RWPE2 (cell line): Measurements from ENCODE around the gene HOXA11.

Experiments used
- ATAC-seq: fragments of 200-7000 bp; cut with Tn5 transposase; 3 replicates; pipeline ENCODE4 v1.9.1; 2021; ENCODE audit warnings: low read depth
- DNase-seq: peaks from one replicate; pipeline ENCODE4 v3.0.0-alpha.2; 2020; ENCODE audit warnings: low spot score
- H3K27ac ChIP-seq: fragments of 450-650 bp; 2 replicates; pipeline ENCODE4 v1.5.1; 2017; ENCODE audit warnings: mild to moderate bottlenecking; ENCODE audit not compliant: poor library complexity, severe bottlenecking
- H3K27me3 ChIP-seq: fragments of 250-450 bp; sonication (Bioruptor Pico); 2 replicates; pipeline ENCODE4 v1.5.1; 2021; ENCODE audit warnings: mild to moderate bottlenecking, moderate library complexity; ENCODE audit not compliant: insufficient read depth, poor library complexity, severe bottlenecking
- H3K36me3 ChIP-seq: fragments of 250-450 bp; sonication (Bioruptor Pico); 2 replicates; pipeline ENCODE4 v1.5.1; 2020; ENCODE audit warnings: low read depth, mild to moderate bottlenecking, moderate library complexity
- H3K4me1 ChIP-seq: fragments of 250-450 bp; sonication (Bioruptor Pico); 2 replicates; pipeline ENCODE4 v1.5.1; 2021; ENCODE audit warnings: mild to moderate bottlenecking, moderate library complexity; ENCODE audit not compliant: insufficient read depth, poor library complexity, severe bottlenecking
- H3K4me3 ChIP-seq: fragments of 250-450 bp; sonication (Bioruptor Pico); 2 replicates; pipeline ENCODE4 v1.5.1; 2021; ENCODE audit warnings: mild to moderate bottlenecking, moderate library complexity; ENCODE audit not compliant: severe bottlenecking
- H3K9me3 ChIP-seq: fragments of 250-450 bp; sonication (Bioruptor Pico); 2 replicates; pipeline ENCODE4 v1.5.1; 2021; ENCODE audit warnings: mild to moderate bottlenecking, moderate library complexity; ENCODE audit not compliant: severe bottlenecking
- CTCF ChIP-seq: fragments of 450-650 bp; IDR thresholded peaks from one replicate; pipeline ENCODE4 v1.5.1; 2017; ENCODE audit warnings: mild to moderate bottlenecking, moderate library complexity; ENCODE audit not compliant: poor library complexity, severe bottlenecking

HOXA11 gene

GRCh38 chr7:27146491-27147198, 38.4 kb downstream of the HOXA11 start:
- peak overlapping the region; percentile 85 for H3K27ac ChIP-seq
- TF ChIP-seq CTCF, result no peak
- DNase-seq, result no peak
- peaks cover 3% of the 10 kb centered on the region; the same call in 1 of the 2 replicates for H3K36me3 ChIP-seq
- no peaks in the 10 kb centered on the region for H3K9me3 ChIP-seq
- no peak overlapping the region for H3K4me3 ChIP-seq
- H3K4me1 ChIP-seq, result peaks cover 9% of the 10 kb centered on the region
- ATAC-seq, result no peak
- no peaks in the 10 kb centered on the region for H3K27me3 ChIP-seq

GRCh38 chr7:27145914-27146412, 39.1 kb downstream of the HOXA11 start:
- peak overlapping the region; percentile 6 for H3K4me3 ChIP-seq
- no peaks in the 10 kb centered on the region for H3K9me3 ChIP-seq
- no peak for TF ChIP-seq CTCF
- DNase-seq, result no peak
- H3K4me1 ChIP-seq, result peaks cover 9% of the 10 kb centered on the region
- peak overlapping the region; percentile 85 for H3K27ac ChIP-seq
- H3K27me3 ChIP-seq, result no peaks in the 10 kb centered on the region
- ATAC-seq, result no peak
- peaks cover 3% of the 10 kb centered on the region; the same call in 1 of the 2 replicates for H3K36me3 ChIP-seq

GRCh38 chr7:27145165-27145913, 39.7 kb downstream of the HOXA11 start:
- ATAC-seq (no peak), DNase-seq (no peak)
- H3K4me3 ChIP-seq, result peak overlapping the region; percentile 8
- H3K4me1 ChIP-seq, result peaks cover 9% of the 10 kb centered on the region
- H3K27ac ChIP-seq, result peak overlapping the region; percentile 85
- no peak for TF ChIP-seq CTCF
- H3K9me3 ChIP-seq, result no peaks in the 10 kb centered on the region
- no peaks in the 10 kb centered on the region for H3K27me3 ChIP-seq
- H3K36me3 ChIP-seq, result peaks cover 3% of the 10 kb centered on the region; the same call in 1 of the 2 replicates

- ATAC-seq (no peak), DNase-seq (no peak)
- H3K27me3 ChIP-seq, result no peaks in the 10 kb centered on the region
- H3K4me3 ChIP-seq, result peak overlapping the region; percentile 8
- H3K4me1 ChIP-seq, result peaks cover 9% of the 10 kb centered on the region
- peaks cover 3% of the 10 kb centered on the region; the same call in 1 of the 2 replicates for H3K36me3 ChIP-seq
- no peaks in the 10 kb centered on the region for H3K9me3 ChIP-seq
- no peak for TF ChIP-seq CTCF
- H3K27ac ChIP-seq, result peak overlapping the region; percentile 85
These were observed 40.3 kb downstream of the HOXA11 start for GRCh38 chr7:27144781-27145164.
